SU-DHL-6 (cell line): Measurements from ENCODE around the gene SLC47A2.
"Not testable (repeated sequence)": the region's sequence is repeated elsewhere in the genome, so short reads cannot be mapped to it uniquely, and the experiment has no call there.

ENCODE experiments used
- CTCF ChIP-seq: fragments of 200-600 bp; sonication (generic); IDR thresholded peaks from one replicate; pipeline ENCODE4 v1.5.1; 2017; ENCODE audit warnings: antibody characterized with exemption, mild to moderate bottlenecking, low read length, moderate library complexity; ENCODE audit not compliant: insufficient read depth, poor library complexity, severe bottlenecking
- EZH2phosphoT487 ChIP-seq: fragments of 200-600 bp; sonication (generic), shearing (Covaris generic); conservative IDR thresholded peaks from 2 replicates; pipeline ENCODE4 v1.6.1; 2018; ENCODE audit warnings: mild to moderate bottlenecking, antibody characterized with exemption, low read length, moderate library complexity, mixed read lengths

GRCh38 chr17:19763991-19764390 is 47.6 kb upstream of the SLC47A2 start:
- TF ChIP-seq EZH2phosphoT487, CTCF: not testable (repeated sequence)
